Globus pallidus (tissue), 1 donor: ENCODE measurements around the gene KIAA0586.
"Not testable (repeated sequence)": the region's sequence is repeated elsewhere in the genome, so short reads cannot be mapped to it uniquely, and the experiment has no call there.

ENCODE experiments used
- DNase-seq: peaks from one replicate; pipeline ENCODE4 v3.0.0-alpha.2; 2015; ENCODE audit warnings: low spot score

Gene KIAA0586

DNA sequence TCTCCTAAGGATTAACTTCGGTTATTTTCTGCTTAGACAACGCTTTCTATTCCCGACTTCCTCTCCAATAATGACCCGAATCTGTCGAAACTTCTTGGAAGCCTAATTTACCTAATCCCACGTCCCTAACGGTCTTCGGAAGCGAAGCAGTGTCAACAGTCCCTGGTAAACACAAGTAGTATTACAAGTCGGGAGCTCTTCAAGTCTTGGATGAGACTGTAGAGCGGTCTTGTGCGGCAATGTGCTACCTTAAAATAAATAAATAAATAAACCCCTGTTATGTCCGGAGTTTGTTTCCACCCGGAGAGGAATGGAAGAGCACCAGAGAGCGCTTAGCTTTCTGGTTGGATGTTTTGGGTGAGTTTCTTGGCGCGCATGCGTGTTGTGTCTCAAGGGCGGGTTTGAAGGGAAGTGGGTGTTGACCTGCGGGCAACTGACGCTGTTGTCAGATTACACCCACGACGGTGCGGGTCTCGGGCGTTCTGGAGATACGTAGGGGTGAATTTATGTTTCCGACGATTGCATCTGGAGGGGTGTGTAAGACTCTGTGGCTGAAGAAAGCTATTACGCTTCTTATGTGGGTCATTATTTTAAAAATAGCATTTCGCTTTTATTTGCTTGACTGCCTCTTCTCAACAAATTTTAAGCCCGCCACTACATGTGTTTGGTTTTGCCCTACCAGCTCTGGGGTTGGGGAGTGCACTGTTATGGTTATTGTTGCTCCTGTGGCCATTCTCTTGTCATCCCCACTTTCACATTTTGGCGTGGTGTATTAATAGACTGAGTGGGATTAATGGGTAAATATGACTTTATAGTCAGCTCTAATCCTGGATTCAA is at the start of gene KIAA0586, which contains the start of gene TIMM9:
Gene KIAA0586, plus strand, starts transcription at position 439 of the 837 bp plus-strand sequence. CDS start 546 bp downstream, outside the sequence.
Gene TIMM9, minus strand, starts transcription at position 251 of the 837 bp plus-strand sequence. CDS start 15,586 bp downstream, outside the sequence.
- DNase-seq: peak; percentile 96

DNA sequence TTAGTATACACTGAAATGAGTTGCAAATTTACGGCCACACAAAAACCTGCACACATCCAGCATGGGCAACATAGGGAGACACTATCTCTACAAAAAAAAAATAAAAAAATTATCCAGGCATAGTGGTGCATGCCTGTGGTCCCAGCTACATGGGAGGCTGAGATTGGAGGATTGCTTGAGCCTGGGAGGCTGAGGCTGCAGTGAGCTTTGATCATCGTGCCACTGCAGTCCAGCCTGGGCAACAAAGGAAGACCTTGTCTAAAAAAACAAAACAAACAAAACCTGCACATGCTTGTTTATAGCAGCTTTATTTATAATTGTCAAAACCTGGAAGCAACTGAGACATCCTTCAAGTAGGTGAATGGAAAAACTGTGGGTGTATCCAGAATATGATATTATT is 36.7 kb upstream of the KIAA0586 start:
- no peak for DNase-seq

DNA sequence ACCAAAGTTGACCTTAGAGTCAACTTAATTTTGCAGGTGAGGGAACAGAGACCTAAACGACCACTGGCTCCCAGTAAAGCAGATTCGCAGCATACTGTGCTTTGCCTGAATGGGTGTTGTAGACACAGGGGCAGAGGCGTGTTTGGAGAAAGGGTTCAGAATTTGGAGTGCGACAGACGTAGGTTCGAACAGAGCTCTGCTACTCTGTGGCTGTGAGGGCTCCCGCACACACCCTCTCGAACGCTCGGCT is 32.0 kb upstream of the KIAA0586 start:
- no peak for DNase-seq

DNA sequence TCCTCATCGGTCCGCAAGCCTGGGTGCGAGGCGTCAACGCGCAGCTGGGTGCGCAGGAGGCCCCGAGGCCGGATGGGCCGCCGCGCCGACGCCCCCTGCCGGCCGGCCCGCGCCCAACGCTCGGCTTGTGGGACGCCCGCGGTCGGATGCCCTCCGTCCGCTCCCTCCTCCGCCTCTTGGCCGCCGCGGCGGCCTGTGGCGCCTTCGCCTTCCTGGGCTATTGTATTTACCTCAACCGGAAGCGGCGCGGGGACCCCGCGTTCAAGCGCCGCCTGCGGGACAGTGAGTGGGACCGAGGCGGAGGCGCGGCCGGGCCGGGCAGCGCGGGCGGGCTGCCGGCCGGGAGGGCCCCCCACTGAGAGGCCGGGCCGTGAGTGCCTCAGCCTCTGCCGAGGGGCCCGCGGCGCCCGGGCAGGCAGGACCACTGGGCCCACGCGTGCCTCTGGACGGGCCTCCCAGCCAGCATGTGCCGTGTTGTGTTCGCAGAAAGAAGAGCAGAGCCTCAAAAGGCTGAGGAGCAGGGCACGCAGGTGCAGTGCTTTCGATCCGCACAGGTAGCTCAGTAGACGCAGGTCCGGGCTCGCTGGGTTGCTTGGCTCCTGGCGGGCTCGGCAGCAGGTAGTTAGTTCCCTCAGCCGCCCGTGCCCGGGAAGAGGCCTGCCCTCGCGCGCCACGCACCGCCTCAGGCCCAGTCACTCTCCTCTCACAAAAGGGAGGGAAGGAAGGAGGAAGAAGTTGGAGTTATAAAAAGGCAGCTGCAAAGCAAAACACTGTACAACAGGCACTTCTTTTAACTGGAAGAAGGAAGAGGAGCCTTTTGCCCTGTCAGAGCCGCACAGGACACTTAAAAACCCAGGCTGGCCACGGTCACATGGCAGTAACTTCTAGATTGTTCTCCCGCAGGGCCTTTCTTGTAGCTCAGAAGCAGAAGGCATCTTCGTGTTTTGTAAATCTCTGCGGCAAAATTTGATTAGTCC is 31.4 kb upstream of the KIAA0586 start, which contains the start of gene TOMM20L:
Gene TOMM20L, plus strand, starts transcription at position 119 of the 977 bp plus-strand sequence. Its CDS starts 28 bp downstream, at position 147.
- DNase-seq: peak; percentile 35

DNA sequence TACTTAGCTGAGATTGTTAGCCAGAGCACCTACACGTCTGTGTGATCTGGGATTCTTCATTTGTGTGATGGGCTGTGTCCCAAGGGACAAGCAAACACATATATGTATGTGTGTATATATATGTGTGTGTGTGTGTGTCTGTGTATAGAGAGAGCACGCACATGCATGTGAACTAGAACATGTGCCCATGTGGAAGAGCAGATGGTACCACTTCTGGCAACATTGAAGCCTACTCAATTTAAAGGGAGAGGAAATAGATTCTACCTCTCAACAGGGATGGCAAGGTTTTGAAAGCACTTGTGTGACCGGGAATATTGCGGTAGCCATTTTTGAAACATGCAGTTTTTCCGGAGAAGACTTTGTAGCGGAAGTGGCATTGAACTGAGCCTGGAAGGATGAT is 30.4 kb upstream of the KIAA0586 start:
- DNase-seq: no peak

DNA sequence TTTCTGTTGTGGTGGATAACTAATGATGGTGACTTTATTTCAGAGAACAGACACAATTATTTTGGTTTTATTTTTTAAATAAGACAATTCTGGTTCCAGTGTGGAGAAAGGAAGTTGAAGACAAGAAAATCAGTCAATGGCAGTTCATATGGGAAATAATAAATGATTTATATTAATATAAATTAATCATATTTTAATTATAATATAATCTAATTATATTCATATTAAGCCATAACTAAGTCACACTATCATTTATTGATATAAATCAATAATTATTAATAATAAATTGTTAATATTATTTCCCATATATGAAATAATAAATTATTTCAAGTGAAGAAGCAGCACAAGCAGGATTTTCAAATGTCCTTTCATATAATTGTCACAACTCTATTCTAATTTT is 29.0 kb upstream of the KIAA0586 start:
- DNase-seq: no peak

DNA sequence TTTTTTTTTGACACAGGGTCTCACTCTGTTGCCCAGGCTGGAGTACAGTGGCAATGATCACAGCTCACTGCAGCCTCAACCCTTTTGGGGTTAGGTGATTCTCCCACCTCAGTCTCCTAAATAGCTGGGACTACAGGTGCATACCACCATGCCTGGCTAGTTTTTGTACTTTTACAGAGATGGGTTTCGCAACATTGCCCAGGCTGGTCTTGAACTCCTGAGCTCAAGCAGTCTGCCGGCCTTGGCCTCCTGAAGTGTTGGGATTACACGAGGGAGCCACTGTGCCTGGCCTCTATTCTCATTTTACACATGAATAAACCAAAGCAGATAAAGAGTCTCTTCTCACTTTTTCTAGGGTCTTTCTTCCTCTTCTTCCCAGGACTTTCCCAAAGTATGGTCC is 28.6 kb upstream of the KIAA0586 start:
- no peak for DNase-seq

DNA sequence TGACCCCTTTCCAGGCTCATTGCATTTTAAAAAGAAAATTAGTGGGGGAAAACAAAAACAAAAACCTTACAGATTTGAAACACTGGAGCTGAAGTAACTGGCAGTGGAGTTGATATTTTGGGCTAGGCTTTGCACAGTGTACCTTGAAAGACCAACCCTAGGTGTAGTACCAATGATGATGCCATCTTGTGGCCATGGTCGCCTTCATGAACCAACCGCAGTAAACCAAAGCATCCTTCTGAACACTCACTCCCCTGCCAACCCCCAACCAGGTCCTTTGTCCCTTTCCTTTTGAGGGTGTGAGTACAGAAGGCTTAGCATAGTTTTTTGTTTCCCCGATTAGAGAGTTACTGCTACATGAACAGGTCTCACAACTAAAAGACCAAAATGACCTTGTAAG is 25.9 kb upstream of the KIAA0586 start:
- DNase-seq: no peak

DNA sequence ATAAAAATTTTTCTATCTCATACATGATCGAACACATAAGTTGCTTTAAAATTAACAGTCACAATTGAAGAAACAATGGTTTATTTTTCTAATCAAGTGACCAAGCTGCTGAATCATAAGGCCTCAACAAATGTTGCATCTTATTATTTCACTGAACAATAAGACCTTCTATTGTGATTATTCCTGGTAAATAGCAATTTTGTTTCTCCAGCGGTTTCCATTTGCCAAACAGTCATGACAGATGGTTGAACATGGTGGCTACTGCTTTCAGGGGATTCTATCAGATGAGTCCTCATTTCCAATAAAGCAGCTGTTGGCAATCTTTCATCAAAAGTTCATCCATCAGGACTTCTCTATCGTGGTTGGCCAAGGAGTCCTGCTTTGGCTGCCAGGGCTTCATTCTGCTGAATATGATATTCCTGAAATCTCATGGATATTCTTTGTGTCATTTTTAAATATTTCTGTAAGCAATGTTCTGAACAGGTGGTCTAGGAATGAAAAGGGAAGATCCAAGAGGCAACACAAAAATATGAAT is 18.8 kb upstream of the KIAA0586 start:
- peak; percentile 87 for DNase-seq

DNA sequence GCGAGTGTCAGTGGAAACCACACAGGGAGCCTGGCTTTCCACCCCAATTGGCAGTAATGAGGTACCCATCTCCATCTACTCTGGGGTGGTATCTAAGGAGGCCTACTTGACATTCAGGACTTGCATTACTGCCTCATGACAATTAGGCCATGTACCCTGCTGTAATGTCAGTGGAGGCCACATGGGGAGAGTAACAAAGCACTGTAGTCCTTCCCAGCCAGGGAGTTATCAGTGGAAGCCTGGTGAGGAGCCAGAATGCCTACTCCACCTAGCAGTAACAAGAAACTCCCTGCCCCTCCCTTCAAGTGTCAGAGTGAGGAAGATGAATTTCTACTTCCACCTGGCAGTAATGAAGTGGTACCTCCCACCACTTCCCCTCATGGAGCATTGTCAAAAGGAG is 12.7 kb upstream of the KIAA0586 start:
- no peak for DNase-seq

DNA sequence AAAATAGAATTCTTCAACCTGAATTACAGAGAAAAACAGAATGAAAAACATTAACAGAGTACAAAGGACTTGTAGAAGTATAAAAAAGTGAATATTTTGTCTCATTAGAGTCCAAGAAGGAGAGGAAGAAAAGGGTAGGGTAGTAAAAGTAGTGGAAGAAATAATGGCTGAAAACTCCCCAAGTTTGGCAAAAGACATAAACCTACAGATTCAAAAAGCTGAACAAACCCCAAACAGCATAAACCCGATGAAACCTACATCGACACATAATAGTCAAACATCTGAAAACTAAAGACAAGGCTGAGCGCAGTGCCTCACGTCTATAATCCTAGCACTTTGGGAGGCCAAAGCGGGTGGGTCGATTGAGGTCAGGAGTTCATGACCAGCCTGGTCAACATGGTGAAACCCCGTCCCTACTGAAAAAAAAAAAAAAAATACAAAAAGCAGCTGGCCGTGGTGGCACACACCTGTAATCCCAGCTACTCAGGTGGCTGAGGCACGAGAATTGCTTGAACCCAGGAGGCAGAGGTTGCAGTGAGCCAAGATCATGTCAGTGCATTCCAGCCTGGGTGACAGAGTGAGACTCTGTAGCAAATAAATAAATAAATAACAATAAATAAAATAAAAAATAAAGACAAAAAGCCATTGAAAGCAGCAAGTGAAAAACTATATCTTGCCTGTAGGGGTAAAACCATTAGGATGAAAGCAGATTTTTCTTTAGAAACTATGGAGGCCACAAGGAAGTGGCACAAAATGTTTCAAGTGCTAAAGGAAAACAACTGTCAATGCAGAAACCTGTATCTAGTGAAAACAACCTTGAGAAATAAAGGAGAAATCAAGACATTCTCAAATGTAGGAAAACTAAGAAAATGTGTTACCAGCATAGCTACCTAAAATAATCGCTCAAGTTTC is 11.6 kb upstream of the KIAA0586 start:
- no peak for DNase-seq

DNA sequence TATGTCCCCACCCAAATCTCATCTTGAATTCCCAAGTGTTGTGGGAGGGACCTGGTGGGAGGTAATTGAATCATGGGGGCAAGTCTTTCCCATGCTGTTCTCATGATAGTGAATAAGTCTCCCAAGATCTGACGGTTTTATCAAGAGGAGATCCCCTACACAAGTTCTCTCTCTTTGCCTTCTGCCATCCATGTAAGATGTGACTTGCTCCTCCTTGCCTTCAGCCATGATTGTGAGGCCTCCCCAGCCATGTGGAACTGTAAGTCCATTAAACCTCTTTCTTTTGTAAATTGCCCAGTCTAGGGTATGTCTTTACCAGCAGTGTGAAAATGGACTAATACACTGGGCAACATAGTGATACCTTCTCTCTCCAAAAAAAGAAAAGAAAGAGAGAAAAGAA is 10.6 kb upstream of the KIAA0586 start:
- not testable (repeated sequence) for DNase-seq

DNA sequence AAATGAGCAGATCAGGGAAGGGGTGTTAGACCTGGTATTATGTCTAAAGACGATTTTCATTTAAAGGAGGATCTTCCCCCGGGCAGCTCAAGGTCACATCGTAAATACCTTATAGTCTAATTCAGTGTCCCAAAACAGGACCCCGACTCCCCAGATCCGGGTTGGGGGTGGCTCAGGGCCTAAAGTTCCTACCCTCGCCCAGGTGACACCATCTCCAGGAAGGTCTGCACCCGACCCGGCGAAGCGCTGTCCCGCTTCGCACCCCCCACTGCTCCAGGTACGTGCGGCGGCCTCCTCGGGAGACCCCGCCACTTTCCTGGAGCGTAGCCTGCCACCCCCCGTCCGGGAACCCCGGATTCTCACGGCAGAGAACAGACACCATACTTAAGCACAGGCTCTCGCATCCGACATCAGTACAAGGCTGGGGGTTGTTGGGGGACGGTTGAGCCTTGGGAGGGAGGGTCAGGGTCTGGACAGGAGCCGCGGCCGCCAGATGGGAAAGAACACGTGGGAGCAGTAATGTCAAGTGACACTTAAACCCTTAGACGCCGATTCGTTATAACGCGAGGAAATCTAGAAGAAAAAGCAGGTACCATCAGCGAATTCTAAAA is 744 bp upstream of the KIAA0586 start:
- peak; percentile 77 for DNase-seq

DNA sequence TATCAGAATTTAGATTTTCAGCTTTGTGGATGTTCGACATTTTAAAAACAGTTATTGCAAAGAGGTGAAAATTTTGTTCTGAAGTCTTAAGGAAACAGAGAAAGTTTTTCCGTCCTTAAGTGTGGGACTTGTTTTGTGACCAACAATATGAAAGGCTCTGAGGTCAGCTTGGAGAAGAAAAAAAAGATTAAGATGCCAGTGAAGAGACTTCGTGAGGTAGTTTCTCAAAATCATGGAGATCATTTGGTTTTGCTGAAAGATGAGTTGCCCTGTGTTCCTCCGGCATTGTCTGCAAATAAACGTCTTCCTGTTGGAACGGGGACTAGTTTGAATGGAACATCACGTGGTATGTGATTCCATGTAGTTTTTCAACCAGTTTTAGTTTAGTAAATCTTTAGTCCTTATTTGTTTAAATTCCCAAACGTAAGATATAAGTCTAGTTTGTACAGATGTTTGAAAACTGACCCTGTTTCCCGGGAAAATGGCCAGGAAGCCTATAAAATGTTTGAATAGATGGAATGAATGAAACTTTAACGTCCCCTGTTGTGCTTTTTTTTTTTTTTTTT is 682 bp downstream of the KIAA0586 start:
- peak; percentile 47 for DNase-seq

DNA sequence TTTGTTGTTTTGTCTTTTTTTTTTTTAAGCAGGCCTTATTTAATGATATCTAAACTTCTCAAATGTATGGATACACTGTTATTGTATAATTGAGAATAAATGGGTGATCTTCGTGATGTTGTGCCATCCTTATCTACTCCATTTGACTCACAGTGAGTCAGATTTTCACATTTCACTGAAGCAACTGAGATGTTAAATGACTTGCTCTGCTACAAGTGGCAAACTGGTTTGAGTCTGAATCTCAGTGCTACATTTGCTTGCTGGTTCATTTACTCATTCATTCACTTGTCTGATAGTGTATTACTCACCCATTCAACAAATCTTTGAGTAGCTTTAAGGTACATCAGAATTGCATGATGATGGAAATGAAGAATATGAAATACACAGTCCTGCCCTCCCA is 2.6 kb downstream of the KIAA0586 start:
- no peak for DNase-seq

DNA sequence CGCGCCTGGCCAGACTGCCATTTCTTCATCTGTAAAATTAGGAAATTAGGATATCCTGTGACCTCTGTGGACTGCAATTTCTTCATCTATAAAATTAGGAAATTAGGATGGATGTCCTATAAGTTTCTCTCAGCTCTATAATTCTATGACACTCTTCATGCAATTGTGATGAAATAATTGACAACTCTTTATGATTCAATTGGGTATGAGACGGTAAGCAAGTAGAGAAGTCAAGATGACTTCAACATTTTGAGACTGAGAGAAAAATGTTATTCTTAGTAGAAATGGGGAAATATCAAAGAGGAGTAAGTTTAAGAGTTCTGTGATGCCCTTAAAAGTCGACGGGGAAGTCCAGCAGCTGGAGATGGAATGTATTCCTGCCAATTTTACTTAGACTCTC is 12.0 kb downstream of the KIAA0586 start:
- DNase-seq: no peak

DNA sequence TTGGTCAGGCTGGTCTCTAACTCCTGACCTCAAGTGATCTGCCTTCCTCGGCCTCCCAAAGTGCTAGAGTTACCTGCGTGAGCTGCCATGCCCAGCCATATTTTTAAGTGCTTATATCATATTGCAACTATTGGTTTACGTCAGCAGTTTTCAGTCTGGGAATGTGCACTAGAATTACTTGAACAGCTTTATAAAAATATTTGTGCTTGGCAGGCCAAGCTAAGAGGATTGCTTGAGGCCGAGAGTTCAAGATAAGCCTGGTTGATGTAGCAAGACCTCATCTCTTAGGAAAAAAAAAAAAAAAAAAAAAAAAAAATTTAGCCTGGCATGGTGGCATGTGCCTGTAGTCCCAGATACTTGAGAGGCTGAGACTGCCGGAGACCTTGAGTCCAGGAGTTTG is 17.1 kb downstream of the KIAA0586 start:
- DNase-seq: no peak

DNA sequence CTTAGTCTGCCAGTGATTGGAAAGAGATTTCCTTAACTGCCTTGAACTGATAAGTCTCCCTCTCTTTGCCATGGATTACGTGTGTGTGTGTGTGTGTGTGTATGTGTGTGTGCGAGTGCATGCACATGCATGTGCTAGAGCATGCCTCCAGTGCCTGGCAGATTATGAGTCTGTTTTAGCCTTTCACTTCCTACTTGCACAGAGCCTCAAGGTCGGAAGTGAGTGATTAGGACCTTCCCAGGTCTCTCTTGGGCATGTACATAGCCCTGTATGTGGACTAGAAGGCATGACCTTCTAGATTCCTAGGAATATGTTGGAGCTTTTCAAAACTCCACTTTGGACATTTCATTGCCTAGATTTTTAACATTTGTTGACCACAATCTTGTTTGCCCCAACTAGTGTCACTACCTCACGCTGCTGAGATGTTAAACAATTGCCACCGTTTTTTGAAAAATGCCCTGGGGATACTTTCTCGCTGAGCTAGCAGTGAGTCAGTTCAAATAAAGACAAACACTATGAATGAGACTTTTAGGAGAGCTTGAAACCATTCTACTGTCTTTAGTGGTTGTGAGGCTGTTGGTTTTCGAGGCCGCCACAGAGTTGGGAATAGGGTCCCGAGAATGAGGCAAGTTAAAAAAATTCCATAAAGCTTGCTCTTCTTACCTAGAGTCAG is 28.2 kb downstream of the KIAA0586 start:
- no peak for DNase-seq

DNA sequence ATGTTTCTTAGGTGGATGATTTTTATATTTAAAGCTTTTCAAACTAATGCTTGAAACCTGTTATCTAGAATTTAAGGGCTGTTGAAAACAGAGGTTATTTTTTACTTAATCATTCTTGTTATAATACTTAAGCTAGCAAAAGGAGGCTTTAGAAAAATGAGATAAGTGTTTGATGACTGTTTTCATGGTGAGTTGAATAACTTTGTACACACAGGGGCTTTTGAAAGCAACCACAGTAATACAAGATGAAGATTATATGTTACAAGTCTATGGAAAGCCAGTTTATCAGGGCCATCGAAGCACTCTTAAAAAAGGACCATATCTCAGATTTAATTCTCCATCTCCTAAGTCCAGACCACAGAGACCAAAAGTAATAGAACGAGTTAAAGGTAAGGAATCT is 33.3 kb downstream of the KIAA0586 start:
- DNase-seq: no peak

DNA sequence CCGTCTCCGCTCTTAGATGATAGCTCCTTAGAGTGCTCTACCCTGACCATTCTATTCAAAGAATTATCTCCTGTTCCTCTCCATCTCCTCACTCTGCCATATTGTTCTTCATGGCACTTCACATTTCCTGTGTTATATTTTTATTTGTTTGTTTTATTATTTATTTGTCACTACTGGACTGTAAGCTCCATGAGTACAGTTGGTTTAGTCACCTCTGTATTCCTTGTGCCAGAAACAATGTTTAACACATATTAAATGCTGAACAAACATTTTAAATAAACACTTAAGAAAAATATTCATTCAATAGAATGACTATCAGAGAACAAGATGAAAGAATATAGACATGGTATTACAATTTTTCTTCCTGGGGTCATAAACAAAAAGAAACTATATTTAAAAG is 35.6 kb downstream of the KIAA0586 start:
- no peak for DNase-seq
